HepG2 (cell line): ENCODE measurements around the gene MED22. TPM values are rescaled to one million over a fixed set of nuclear protein-coding genes. Genes with fewer than 3 reads are reported as not detected.
A peak's percentile ranks its signal among the peaks of the same experiment; 100 is the strongest.

ENCODE experiments used
- AGO2 ChIP-seq: fragments of 200-400 bp; formaldehyde crosslinking; optimal IDR thresholded peaks from 2 replicates; pipeline ENCODE3; 2017; ENCODE audit warnings: mild to moderate bottlenecking, low read depth, low read length, moderate library complexity
- BCL3 ChIP-seq: sonication (generic); formaldehyde crosslinking; IDR thresholded peaks from 2 replicates; pipeline ENCODE4 v1.5.1; 2020; ENCODE audit warnings: mild to moderate bottlenecking, missing genetic modification reagents, moderate library complexity
- BORCS8-MEF2B ChIP-seq: sonication (generic); formaldehyde crosslinking; IDR thresholded peaks from 2 replicates; pipeline ENCODE4 v1.8.0; 2022; ENCODE audit warnings: mild to moderate bottlenecking, missing genetic modification reagents
- CAMTA2 ChIP-seq: sonication (generic); formaldehyde crosslinking; IDR thresholded peaks from 2 replicates; pipeline ENCODE4 v1.4.0; 2020; ENCODE audit warnings: mild to moderate bottlenecking, missing genetic modification reagents, borderline replicate concordance
- DPF2 ChIP-seq: sonication (generic); formaldehyde crosslinking; IDR thresholded peaks from 2 replicates; pipeline ENCODE4 v1.4.0; 2020; ENCODE audit warnings: mild to moderate bottlenecking, low read depth, missing genetic modification reagents, borderline replicate concordance
- FOSL1 ChIP-seq: sonication (generic); formaldehyde crosslinking; IDR thresholded peaks from 2 replicates; pipeline ENCODE4 v1.9.0; 2021; ENCODE audit warnings: missing genetic modification reagents, borderline replicate concordance
- GPBP1L1 ChIP-seq: sonication (generic); formaldehyde crosslinking; IDR thresholded peaks from 2 replicates; pipeline ENCODE4 v1.5.0; 2020; ENCODE audit warnings: mild to moderate bottlenecking, missing genetic modification reagents
- KDM2A ChIP-seq: sonication (generic); formaldehyde crosslinking; IDR thresholded peaks from 2 replicates; pipeline ENCODE4 v1.4.0; 2020; ENCODE audit warnings: low read depth, missing genetic modification reagents, borderline replicate concordance
- THRA ChIP-seq: sonication (generic); formaldehyde crosslinking; IDR thresholded peaks from 2 replicates; pipeline ENCODE4 v1.4.0; 2020; ENCODE audit warnings: missing genetic modification reagents, borderline replicate concordance
- TOPORS ChIP-seq: sonication (generic); formaldehyde crosslinking; IDR thresholded peaks from 2 replicates; pipeline ENCODE4 v1.8.0; 2023; ENCODE audit warnings: mild to moderate bottlenecking, missing genetic modification reagents
- ZBTB34 ChIP-seq: sonication (generic); formaldehyde crosslinking; IDR thresholded peaks from 2 replicates; pipeline ENCODE4 v1.8.0; 2022; ENCODE audit warnings: mild to moderate bottlenecking, missing genetic modification reagents
- ZFY ChIP-seq: sonication (generic); formaldehyde crosslinking; IDR thresholded peaks from 2 replicates; pipeline ENCODE4 v1.4.0; 2020; ENCODE audit warnings: missing genetic modification reagents
- ZNF256 ChIP-seq: sonication (generic); formaldehyde crosslinking; conservative IDR thresholded peaks from 2 replicates; pipeline ENCODE4 v1.4.0; 2020; ENCODE audit warnings: missing genetic modification reagents
- ZNF331 ChIP-seq: sonication (generic); formaldehyde crosslinking; IDR thresholded peaks from 2 replicates; pipeline ENCODE4 v1.4.0; 2020; ENCODE audit warnings: missing genetic modification reagents
- ZNF501 ChIP-seq: sonication (generic); formaldehyde crosslinking; IDR thresholded peaks from 2 replicates; pipeline ENCODE4 v1.5.1; 2020; ENCODE audit warnings: mild to moderate bottlenecking, moderate library complexity, missing genetic modification reagents
- ZNF543 ChIP-seq: sonication (generic); formaldehyde crosslinking; IDR thresholded peaks from 2 replicates; pipeline ENCODE4 v1.4.0; 2020; ENCODE audit warnings: mild to moderate bottlenecking, missing genetic modification reagents
- ZNF547 ChIP-seq: sonication (generic); formaldehyde crosslinking; IDR thresholded peaks from 2 replicates; pipeline ENCODE4 v1.5.1; 2020; ENCODE audit warnings: mild to moderate bottlenecking, missing genetic modification reagents
- ZNF784 ChIP-seq: sonication (generic); formaldehyde crosslinking; IDR thresholded peaks from 2 replicates; pipeline ENCODE4 v1.5.1; 2020; ENCODE audit warnings: missing genetic modification reagents, mild to moderate bottlenecking, borderline replicate concordance
- polyA plus RNA-seq, 8 experiments: library from polyadenylated mRNA; depleted of rRNA in 3 of 8; stranded (reverse) in 7 of 8; unstranded in 1 of 8; fragments of >200 nt; fragmentation: Illumina TruSeq in 4 of 8; extraction: Trizol in 4 of 8; gene quantifications; 2 replicates each; pipeline versions ENCODE4 v1.2.1 to v1.2.3, GENCODE V29; 2011 to 2016; ENCODE audit warnings: low read depth in 4 of 8, missing spikeins in 1 of 8, mixed read lengths in 1 of 8; ENCODE audit not compliant: insufficient read depth in 1 of 8
- total RNA-seq, 5 experiments: library from RNA; depleted of rRNA; stranded (reverse); fragments of >200 nt; fragmentation: Illumina TruSeq; extraction: Trizol; gene quantifications; 2 replicates each; pipeline ENCODE4 v1.2.3, GENCODE V29; 2016; ENCODE audit warnings: low read depth in 1 of 5

MED22 gene
- total and polyA plus RNA-seq, 2 of the 13 experiments (the other 11 are each of a cell fraction or from before 2014, with no cell fraction given): 15.8 to 22.1 TPM

- TF ChIP-seq ZNF331 (CRISPR knock-in tag) (0 out of 2 replicates have a peak, but pooled peaks have one; percentile 6), THRA (CRISPR knock-in tag) (peak; percentile 20; the same call in 1 of the 2 replicates), ZNF784 (peak; percentile 33; the same call in 1 of the 2 replicates), ZBTB34 (no peak; the same call in 1 of the 2 replicates), FOSL1 (CRISPR knock-in tag) (no peak), ZNF256 (CRISPR knock-in tag) (no peak), AGO2 (peak; percentile 66), ZNF543 (CRISPR knock-in tag) (no peak), ZNF501 (no peak), TOPORS (CRISPR knock-in tag) (0 out of 2 replicates have a peak, but pooled peaks have one; percentile 19), BCL3 (CRISPR knock-in tag) (0 out of 2 replicates have a peak, but pooled peaks have one; percentile 32), BORCS8-MEF2B (CRISPR knock-in tag) (0 out of 2 replicates have a peak, but pooled peaks have one; percentile 21), ZNF547 (CRISPR knock-in tag) (peak; percentile 44; the same call in 1 of the 2 replicates), KDM2A (CRISPR knock-in tag) (peak; percentile 37; the same call in 1 of the 2 replicates), GPBP1L1 (CRISPR knock-in tag) (no peak), DPF2 (CRISPR knock-in tag) (no peak), ZFY (CRISPR knock-in tag) (peak; percentile 37; the same call in 1 of the 2 replicates), CAMTA2 (CRISPR knock-in tag) (no peak)
Observed at GRCh38 chr9:133360400-133361393, 12.8 kb upstream of the MED22 start (continued).
